Mesenchymal stem cell (in vitro differentiated cells and primary cell): Measurements from ENCODE around the gene TMEM117.

Source experiments
- DNase-seq: peaks from one replicate; pipeline ENCODE4 v3.0.0-alpha.2; 2013
- H2AFZ ChIP-seq: one replicate; pipeline ENCODE4 v1.6.1; 2013; ENCODE audit warnings: low read depth, mild to moderate bottlenecking, control low read depth, inconsistent platforms, low read length, moderate library complexity
- H2AK5ac ChIP-seq: 2 replicates; pipeline ENCODE4 v1.6.1; 2013; ENCODE audit warnings: low read length, moderate library complexity, mild to moderate bottlenecking, inconsistent platforms; ENCODE audit not compliant: severe bottlenecking
- H2BK120ac ChIP-seq: one replicate; pipeline ENCODE4 v1.6.1; 2013; ENCODE audit warnings: low read depth, mild to moderate bottlenecking, inconsistent platforms, low read length, moderate library complexity
- H2BK12ac ChIP-seq, 2 experiments: one replicate each; pipeline ENCODE4 v1.6.1; 2013; ENCODE audit warnings: inconsistent platforms in 2 of 2, low read length in 2 of 2, mild to moderate bottlenecking in 2 of 2, moderate library complexity in 2 of 2, control low read depth in 1 of 2
- H2BK15ac ChIP-seq: one replicate; pipeline ENCODE4 v1.6.1; 2013; ENCODE audit warnings: mild to moderate bottlenecking, low read depth, inconsistent platforms; ENCODE audit not compliant: poor library complexity, severe bottlenecking
- H2BK5ac ChIP-seq: 2 replicates; pipeline ENCODE4 v1.6.1; 2013; ENCODE audit warnings: low read depth, mild to moderate bottlenecking, low read length, control low read depth, inconsistent platforms; ENCODE audit not compliant: poor library complexity, severe bottlenecking
- H3K14ac ChIP-seq, 2 experiments: one replicate each; pipeline ENCODE4 v1.6.1; 2013; ENCODE audit warnings: inconsistent platforms in 2 of 2, low read length in 2 of 2, control low read depth in 1 of 2, mild to moderate bottlenecking in 1 of 2, moderate library complexity in 1 of 2
- H3K18ac ChIP-seq, 2 experiments: one replicate each; pipeline ENCODE4 v1.6.1; 2013; ENCODE audit warnings: inconsistent platforms in 2 of 2, low read length in 2 of 2, control low read depth in 1 of 2, low read depth in 1 of 2, mild to moderate bottlenecking in 1 of 2
- H3K23ac ChIP-seq, 2 experiments: one replicate each; pipeline ENCODE4 v1.6.1; 2013; ENCODE audit warnings: inconsistent platforms in 2 of 2, low read length in 2 of 2, mild to moderate bottlenecking in 2 of 2, moderate library complexity in 2 of 2, control low read depth in 1 of 2
- H3K27ac ChIP-seq: 2 replicates; pipeline ENCODE4 v1.5.1; 2013; ENCODE audit warnings: mild to moderate bottlenecking, moderate library complexity, low read length, control low read depth, inconsistent platforms; ENCODE audit not compliant: poor library complexity, severe bottlenecking
- H3K27me3 ChIP-seq, 2 experiments: 2 replicates each; pipeline versions ENCODE4 v1.6.1 to v1.7.0; 2013; ENCODE audit warnings: low read length in 2 of 2, mild to moderate bottlenecking in 2 of 2, moderate library complexity in 2 of 2, control low read depth in 1 of 2, inconsistent platforms in 1 of 2; ENCODE audit not compliant: control insufficient read depth in 1 of 2, insufficient read depth in 1 of 2
- H3K36me3 ChIP-seq, 2 experiments: 2 replicates each; pipeline versions ENCODE4 v1.6.1 to v1.7.0; 2013; ENCODE audit warnings: low read length in 2 of 2, control low read depth in 1 of 2, inconsistent platforms in 1 of 2, low read depth in 1 of 2, mild to moderate bottlenecking in 1 of 2; ENCODE audit not compliant: insufficient read depth in 2 of 2, control insufficient read depth in 1 of 2
- H3K4ac ChIP-seq, 2 experiments: one replicate each; pipeline ENCODE4 v1.6.1; 2013; ENCODE audit warnings: inconsistent platforms in 2 of 2, low read length in 2 of 2, mild to moderate bottlenecking in 2 of 2, moderate library complexity in 2 of 2, control low read depth in 1 of 2, low read depth in 1 of 2
- H3K4me1 ChIP-seq: 2 replicates; pipeline ENCODE4 v1.6.1; 2013; ENCODE audit warnings: low read depth, low read length, control low read depth; ENCODE audit not compliant: control insufficient read depth, insufficient read depth
- H3K4me2 ChIP-seq: 2 replicates; pipeline ENCODE4 v1.6.1; 2013; ENCODE audit warnings: low read length, mild to moderate bottlenecking, inconsistent platforms; ENCODE audit not compliant: poor library complexity, severe bottlenecking
- H3K4me3 ChIP-seq, 2 experiments: 2 replicates each; pipeline versions ENCODE4 v1.5.1 to v1.7.0; 2013; ENCODE audit warnings: low read length in 2 of 2, mild to moderate bottlenecking in 2 of 2, control low read depth in 1 of 2, low read depth in 1 of 2; ENCODE audit not compliant: insufficient read depth in 1 of 2
- H3K79me1 ChIP-seq: replicated peaks from 2 replicates; pipeline ENCODE4 v1.6.1; 2013; ENCODE audit warnings: mild to moderate bottlenecking, control low read depth, low read length, inconsistent platforms; ENCODE audit not compliant: poor library complexity, severe bottlenecking
- H3K9ac ChIP-seq: 2 replicates; pipeline ENCODE4 v1.7.0; 2013; ENCODE audit warnings: mild to moderate bottlenecking, low read length, moderate library complexity
- H3K9me3 ChIP-seq: 2 replicates; pipeline ENCODE4 v1.7.0; 2013; ENCODE audit warnings: mild to moderate bottlenecking, low read length; ENCODE audit not compliant: control insufficient read depth
- H4K8ac ChIP-seq: one replicate; pipeline ENCODE4 v1.6.1; 2013; ENCODE audit warnings: inconsistent platforms, mild to moderate bottlenecking, low read length, moderate library complexity
- H4K91ac ChIP-seq: one replicate; pipeline ENCODE4 v1.6.1; 2013; ENCODE audit warnings: mild to moderate bottlenecking, low read length, inconsistent platforms
- WGBS: methylation state at CpG from one replicate; pipeline ENCODE4 v1.1.7; 2013; ENCODE audit warnings: mixed read lengths; 5-methylcytosine and 5-hydroxymethylcytosine counted together

TMEM117 gene

DNA sequence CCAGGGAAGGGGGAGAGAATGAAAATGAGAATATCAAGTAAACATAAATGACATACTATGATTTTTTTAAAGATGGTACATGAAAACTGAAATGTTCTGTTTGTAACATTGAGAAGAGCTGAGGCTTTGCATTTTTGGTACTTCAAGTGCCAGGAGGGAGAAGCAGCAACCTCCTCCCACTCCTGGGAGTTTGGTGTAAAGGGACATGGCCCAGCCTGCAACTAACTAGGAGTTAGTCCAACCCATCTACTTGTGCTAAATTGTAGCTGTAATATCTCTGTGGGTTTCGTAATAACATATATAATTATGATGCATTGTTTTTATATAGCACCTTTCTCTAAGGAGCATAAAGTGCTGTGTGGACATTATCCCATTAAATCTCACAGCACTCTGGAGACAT is 522.8 kb downstream of the TMEM117 start:
- Histone ChIP-seq H3K4me1 (no peaks in the 10 kb centered on the region), H2BK15ac (no peak overlapping the region), H3K14ac (no peak overlapping the region), H2BK12ac (no peak overlapping the region), H4K91ac (no peak overlapping the region), H3K9me3 (no peaks in the 10 kb centered on the region), H3K27me3 (no peaks in the 10 kb centered on the region), H3K4me3 (no peak overlapping the region), H2BK5ac (no peak overlapping the region), H3K36me3 (no peaks in the 10 kb centered on the region), H3K18ac (no peak overlapping the region), H3K9ac (no peak overlapping the region), H2AK5ac (no peak overlapping the region), H3K4me2 (no peak overlapping the region), H3K79me1 (no peaks in the 10 kb centered on the region), H3K23ac (no peak overlapping the region), H3K27ac (no peak overlapping the region), H2AFZ (no peak overlapping the region), H3K4ac (no peak overlapping the region), H2BK120ac (no peak overlapping the region), H4K8ac (no peak overlapping the region)
- no CpG with 5 or more reads among the region's 1 CpG for WGBS
- DNase-seq, result no peak

DNA sequence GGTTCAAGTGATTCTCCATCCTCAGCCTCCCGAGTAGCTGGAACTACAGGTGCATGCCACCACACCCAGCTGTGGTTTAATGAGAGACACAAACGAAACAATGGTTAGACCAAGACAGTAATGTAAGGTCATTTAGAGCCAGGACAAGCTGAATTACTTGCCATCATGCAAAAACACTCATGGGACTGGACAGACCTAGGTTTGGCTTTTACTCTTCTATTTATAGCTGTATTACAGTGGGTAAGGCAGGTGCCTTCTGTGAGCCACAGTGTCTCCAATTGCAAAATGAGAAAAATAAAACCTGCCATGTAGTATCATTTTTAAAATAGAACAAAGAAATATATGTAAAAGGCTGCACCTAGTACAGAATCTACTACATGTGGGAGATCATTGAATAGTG is 527.1 kb downstream of the TMEM117 start:
- Histone ChIP-seq H3K9ac (no peak overlapping the region), H3K27ac (no peak overlapping the region)
- 82% methylated on average over 2 of the region's 2 CpGs for WGBS

DNA sequence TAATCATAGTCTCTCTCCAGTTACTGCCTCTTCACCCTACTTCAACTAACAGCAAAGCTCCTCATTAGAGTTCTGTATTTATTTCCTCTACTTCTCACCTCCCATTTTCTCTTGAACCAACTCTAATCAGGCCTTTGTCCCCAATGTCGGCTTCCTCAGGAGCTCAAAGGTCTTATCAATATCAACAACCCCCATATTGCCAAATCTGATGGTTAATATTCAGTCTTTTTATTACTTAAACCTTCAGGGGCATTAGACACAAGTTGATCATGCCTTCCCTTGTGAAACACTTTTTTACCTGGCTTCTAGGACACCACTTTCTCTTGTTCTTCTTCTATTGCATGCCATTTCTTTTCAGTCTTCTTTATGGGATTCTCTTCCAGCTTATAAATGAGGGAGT is 531.3 kb downstream of the TMEM117 start:
- H3K4me2 ChIP-seq, result no peak overlapping the region
- H3K14ac ChIP-seq, result no peak overlapping the region
- no peaks in the 10 kb centered on the region for H3K4me1 ChIP-seq
- WGBS, result 88% methylated on average over 1 of the region's 1 CpG
- DNase-seq, result no peak
- H4K91ac ChIP-seq, result no peak overlapping the region
- no peaks in the 10 kb centered on the region for H3K36me3 ChIP-seq
- no peak overlapping the region for H2BK15ac ChIP-seq
- H2BK5ac ChIP-seq, result no peak overlapping the region
- H2AFZ ChIP-seq, result no peak overlapping the region
- H2AK5ac ChIP-seq, result no peak overlapping the region
- H3K18ac ChIP-seq, result no peak overlapping the region
- no peak overlapping the region for H3K9ac ChIP-seq
- no peaks in the 10 kb centered on the region for H3K27me3 ChIP-seq
- no peaks in the 10 kb centered on the region for H3K9me3 ChIP-seq
- no peak overlapping the region for H3K23ac ChIP-seq
- no peak overlapping the region for H3K4ac ChIP-seq
- no peak overlapping the region for H4K8ac ChIP-seq
- H3K27ac ChIP-seq, result no peak overlapping the region
- H3K79me1 ChIP-seq, result no peaks in the 10 kb centered on the region
- H2BK12ac ChIP-seq, result no peak overlapping the region
- no peak overlapping the region for H2BK120ac ChIP-seq
- no peak overlapping the region for H3K4me3 ChIP-seq

More for the DNA sequence above, 527.1 kb downstream of the TMEM117 start:
- no peak overlapping the region for H2BK15ac ChIP-seq
- no peak overlapping the region for H2AFZ ChIP-seq
- no peak overlapping the region for H3K4me3 ChIP-seq
- no peak overlapping the region for H3K4me2 ChIP-seq
- H3K14ac ChIP-seq, result no peak overlapping the region
- no peaks in the 10 kb centered on the region for H3K4me1 ChIP-seq
- no peak overlapping the region for H3K18ac ChIP-seq
- H2BK120ac ChIP-seq, result no peak overlapping the region
- no peak overlapping the region for H3K4ac ChIP-seq
- no peak overlapping the region for H4K91ac ChIP-seq
- no peak overlapping the region for H4K8ac ChIP-seq
- no peak overlapping the region for H3K23ac ChIP-seq
- H3K9me3 ChIP-seq, result no peaks in the 10 kb centered on the region
- no peak overlapping the region for H2BK5ac ChIP-seq
- H2BK12ac ChIP-seq, result no peak overlapping the region
- no peaks in the 10 kb centered on the region for H3K36me3 ChIP-seq
- no peak for DNase-seq
- no peak overlapping the region for H2AK5ac ChIP-seq
- no peaks in the 10 kb centered on the region for H3K27me3 ChIP-seq
- no peaks in the 10 kb centered on the region for H3K79me1 ChIP-seq

DNA sequence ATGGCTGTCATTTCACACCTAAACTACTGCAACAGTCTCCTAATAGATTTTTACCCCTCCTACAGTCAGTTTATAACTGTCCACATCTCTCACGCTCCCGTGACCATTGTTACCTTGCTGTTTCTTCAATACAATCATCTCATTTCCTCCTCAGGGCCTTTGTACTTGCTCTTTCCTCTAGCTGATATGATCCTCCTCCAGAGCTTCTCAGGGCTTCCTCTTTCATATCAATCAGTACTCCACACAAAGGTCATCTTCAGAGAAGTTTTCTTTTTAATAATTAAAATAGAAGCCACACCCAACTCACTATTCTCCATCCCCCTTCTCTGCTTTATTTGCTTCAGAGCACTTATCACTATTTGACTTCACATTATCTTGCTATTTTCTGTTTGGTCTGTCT is 532.0 kb downstream of the TMEM117 start:
- Histone ChIP-seq H3K14ac (no peak overlapping the region), H2BK120ac (no peak overlapping the region), H3K18ac (no peak overlapping the region), H3K79me1 (no peaks in the 10 kb centered on the region), H2AFZ (no peak overlapping the region), H3K9me3 (no peaks in the 10 kb centered on the region), H4K91ac (no peak overlapping the region), H3K36me3 (no peaks in the 10 kb centered on the region), H2AK5ac (no peak overlapping the region), H2BK5ac (no peak overlapping the region), H3K4me2 (no peak overlapping the region), H3K9ac (no peak overlapping the region), H2BK12ac (no peak overlapping the region), H3K4ac (no peak overlapping the region), H3K4me1 (no peaks in the 10 kb centered on the region), H3K23ac (no peak overlapping the region), H4K8ac (no peak overlapping the region), H3K27ac (no peak overlapping the region), H3K4me3 (no peak overlapping the region), H3K27me3 (no peaks in the 10 kb centered on the region), H2BK15ac (no peak overlapping the region)
- WGBS, result 93% methylated on average over 2 of the region's 2 CpGs
- no peak for DNase-seq
